Endothelial cell of umbilical vein (primary cell): Measurements from ENCODE around the gene DDIT4. TPM values are rescaled to one million over a fixed set of nuclear protein-coding genes. Genes with fewer than 3 reads are reported as not detected.

Experiments
- BruUV-seq: library from RNA; stranded (reverse); fragments of 400-500 nt; replicated peaks from 2 replicates; lab custom pipeline; 2021; lab: Mats Ljungman, UMichigan
- CTCF ChIA-PET: fragments of 300-600, 350-600 bp; sonication (Branson Sonifier 250); formaldehyde crosslinking; loops from one replicate; lab custom pipeline; 2021; ENCODE audit warnings: antibody characterized with exemption, inconsistent platforms; lab: Charles Lee
- POLR2A ChIA-PET: fragments of 300-600, 350-600 bp; sonication (Branson Sonifier 250); formaldehyde crosslinking; loops from one replicate; lab custom pipeline; 2021; ENCODE audit warnings: antibody characterized with exemption, inconsistent platforms; lab: Charles Lee
- DNase-seq: peaks from one replicate; pipeline ENCODE4 v3.0.0-alpha.2; 2011; ENCODE audit warnings: low read depth, low spot score
- FAIRE-seq: peaks from 2 replicates; lab custom pipeline; 2011; peaks lifted over from hg19 to GRCh38; lab: Jason Lieb, UNC
- H2AFZ ChIP-seq: 2 replicates; pipeline ENCODE4 v1.6.0; 2012; ENCODE audit warnings: low read depth, low read length, control low read depth, inconsistent platforms
- H3K27ac ChIP-seq: 2 replicates; pipeline ENCODE4 v1.5.1; 2011; ENCODE audit warnings: low read depth, mild to moderate bottlenecking, control low read depth, low read length, moderate library complexity; ENCODE audit not compliant: insufficient read depth
- H3K27me3 ChIP-seq, 2 experiments: 2 replicates each; pipeline versions ENCODE4 v1.6.0 to v1.6.1; 2011; ENCODE audit warnings: low read length in 2 of 2, mixed read lengths in 1 of 2; ENCODE audit not compliant: control insufficient read depth in 2 of 2, insufficient read depth in 2 of 2
- H3K36me3 ChIP-seq, 2 experiments: 2 replicates in 1 of 2; 3 replicates in 1 of 2; pipeline ENCODE4 v1.5.1; 2011; ENCODE audit warnings: low read length in 2 of 2, mild to moderate bottlenecking in 1 of 2, moderate library complexity in 1 of 2; ENCODE audit not compliant: control insufficient read depth in 2 of 2, insufficient read depth in 2 of 2; ENCODE audit errors: extremely low read depth in 1 of 2
- H3K4me1 ChIP-seq: 3 replicates; pipeline ENCODE4 v1.5.1; 2011; ENCODE audit warnings: mild to moderate bottlenecking, low read length; ENCODE audit not compliant: control insufficient read depth, insufficient read depth; ENCODE audit errors: extremely low read depth
- H3K4me2 ChIP-seq: 2 replicates; pipeline ENCODE4 v1.6.1; 2011; ENCODE audit warnings: low read length, control low read depth, mixed read lengths; ENCODE audit not compliant: insufficient read depth
- H3K4me3 ChIP-seq, 3 experiments: fragments of 200-600 bp in 1 of 3; sonication (generic), shearing (Covaris generic) in 1 of 3; replicated peaks in 1 of 3; 2 replicates each; pipeline ENCODE4 v1.5.1; 2011 to 2016; ENCODE audit warnings: control low read depth in 3 of 3, low read length in 3 of 3, mild to moderate bottlenecking in 2 of 3, inconsistent platforms in 1 of 3, low read depth in 1 of 3, moderate library complexity in 1 of 3; ENCODE audit not compliant: insufficient read depth in 1 of 3
- H3K79me2 ChIP-seq: 2 replicates; pipeline ENCODE4 v1.6.0; 2012; ENCODE audit warnings: low read length, inconsistent platforms; ENCODE audit not compliant: control insufficient read depth, insufficient read depth
- H3K9ac ChIP-seq: replicated peaks from 2 replicates; pipeline ENCODE3; 2011; ENCODE audit warnings: low read length, control low read depth; ENCODE audit not compliant: insufficient read depth; ENCODE audit errors: extremely low read depth
- H3K9me1 ChIP-seq: replicated peaks from 3 replicates; pipeline ENCODE4 v1.6.0; 2011; ENCODE audit warnings: mild to moderate bottlenecking, low read length; ENCODE audit not compliant: control insufficient read depth, insufficient read depth; ENCODE audit errors: extremely low read depth
- H3K9me3 ChIP-seq: replicated peaks from 2 replicates; pipeline ENCODE4 v1.5.1; 2012; ENCODE audit warnings: low read length, inconsistent platforms; ENCODE audit not compliant: control insufficient read depth, insufficient read depth
- H4K20me1 ChIP-seq: replicated peaks from 2 replicates; pipeline ENCODE3; 2011; ENCODE audit warnings: mild to moderate bottlenecking, low read length; ENCODE audit not compliant: control insufficient read depth, insufficient read depth; ENCODE audit errors: extremely low read depth
- CTCF ChIP-seq, 2 donors: IDR thresholded peaks; 1 replicate in 1 of 2; 2 replicates in 1 of 2; pipeline ENCODE4 v1.5.1; 2011; ENCODE audit warnings: low read length in 2 of 2, mild to moderate bottlenecking in 2 of 2, moderate library complexity in 2 of 2, control low read depth in 1 of 2, inconsistent platforms in 1 of 2, low read depth in 1 of 2; ENCODE audit not compliant: insufficient read depth in 1 of 2; ENCODE audit errors: extremely low read depth in 1 of 2
- EZH2 ChIP-seq: IDR thresholded peaks from 2 replicates; pipeline ENCODE4 v1.6.1; 2012; ENCODE audit warnings: borderline replicate concordance, low read depth, mild to moderate bottlenecking, moderate library complexity, low read length, inconsistent platforms; ENCODE audit not compliant: severe bottlenecking
- FOS ChIP-seq: IDR thresholded peaks from 2 replicates; pipeline ENCODE4 v1.6.1; 2011; ENCODE audit warnings: mild to moderate bottlenecking, low read length, moderate library complexity, borderline replicate concordance; ENCODE audit not compliant: insufficient read depth
- GATA2 ChIP-seq: IDR thresholded peaks from 2 replicates; pipeline ENCODE4 v1.7.0; 2011; ENCODE audit warnings: low read depth, mild to moderate bottlenecking, moderate library complexity, mixed read lengths, low read length; ENCODE audit not compliant: insufficient read length, insufficient read depth
- JUN ChIP-seq: IDR thresholded peaks from 2 replicates; pipeline ENCODE4 v1.6.1; 2011; ENCODE audit warnings: borderline replicate concordance, low read depth; ENCODE audit not compliant: insufficient read length, insufficient read depth
- MAX ChIP-seq: IDR thresholded peaks from 2 replicates; pipeline ENCODE4 v1.6.1; 2011; ENCODE audit not compliant: insufficient read depth, insufficient read length
- MYC ChIP-seq: IDR thresholded peaks from one replicate; pipeline ENCODE4 v1.6.1; 2011; ENCODE audit warnings: mild to moderate bottlenecking, low read depth, low read length
- POLR2A ChIP-seq: IDR thresholded peaks from 2 replicates; pipeline ENCODE4 v1.6.1; 2012; ENCODE audit warnings: low read depth, mild to moderate bottlenecking, control low read depth, low read length
- POLR2AphosphoS5 ChIP-seq: IDR thresholded peaks from 2 replicates; pipeline ENCODE4 v1.6.1; 2012; ENCODE audit warnings: low read depth, mild to moderate bottlenecking, control low read depth, low read length, moderate library complexity; ENCODE audit not compliant: insufficient read depth
- dilution Hi-C: fragments of 300-500 bp; cut with MboI; formaldehyde crosslinking; loops from one replicate; pipeline ENCODE4 v1.15.0; 2019; ENCODE audit warnings: low sequenced_read_pairs; ENCODE audit not compliant: extremely low pct_ligation_motif_present
- intact Hi-C: fragments of 100-400 bp; cut with micrococcal nuclease; formaldehyde crosslinking; loops from one replicate; pipeline ENCODE4 v1.10.0; 2022
- polyA plus RNA-seq, 4 experiments: library from polyadenylated mRNA; depleted of rRNA in 3 of 4; stranded (reverse) in 3 of 4; unstranded in 1 of 4; fragments of >200 nt; gene quantifications; 2 replicates each; pipeline versions ENCODE4 v1.2.1 to v1.2.3, GENCODE V29; 2011 to 2012; ENCODE audit warnings: missing spikeins in 1 of 4
- total RNA-seq: library from RNA; stranded (reverse); gene quantifications from 2 replicates; pipeline ENCODE4 v1.2.3, GENCODE V29; 2021

The DDIT4 gene
- total and polyA plus RNA-seq, 2 donors (not counting 3 experiments of a cell fraction or from before 2014, with no cell fraction given) = 60.4 to 65.3 TPM

GRCh38 chr10:72315611-72316385 is 42.1 kb downstream of the DDIT4 start:
- H3K4me3 ChIP-seq = no peak overlapping the region
- no peaks in the 10 kb centered on the region for H3K79me2 ChIP-seq
- H3K9ac ChIP-seq = no peak overlapping the region
- ChIA-PET POLR2A (interaction anchor here (0.6 to 2.0 kb wide), 5 partner anchors 11 to 55 kb away, joined by 3 to 8 read pairs (median 4); partner anchors contain the start of gene DDIT4), CTCF (interaction anchor here (0.6 to 1.6 kb wide), 6 partner anchors 10 to 40 kb away, joined by 3 to 9 read pairs (median 4); no protein-coding TSS in a partner anchor)
- no peaks in the 10 kb centered on the region for H4K20me1 ChIP-seq
- no peaks in the 10 kb centered on the region for H3K9me3 ChIP-seq
- FAIRE-seq (peak; percentile 76), DNase-seq (peak; percentile 78)
- H3K36me3 ChIP-seq = no peaks in the 10 kb centered on the region
- peak overlapping the region; percentile 35 for H3K27ac ChIP-seq
- no peaks in the 10 kb centered on the region for H3K27me3 ChIP-seq
- peaks cover 44% of the 10 kb centered on the region for H3K4me1 ChIP-seq
- no peaks in the 10 kb centered on the region for H3K9me1 ChIP-seq
- no TSS peak for BruUV-seq
- TF ChIP-seq EZH2 (no peak), POLR2A (no peak), GATA2 (no peak), MAX (no peak), MYC (no peak), FOS (no peak), POLR2AphosphoS5 (no peak), CTCF (IDR thresholded peaks at IDR 0.05; ENCODE audit: extremely low read depth in 1 of 2, insufficient read depth in 1 of 2, low read depth in 1 of 2, low read length in 2 of 2) (no peak), JUN (no peak)
- intact Hi-C loops (loop anchor here (5.0 kb wide), 1 partner anchor 143 kb away; no protein-coding TSS in a partner anchor), dilution Hi-C loops (no loop called here)
- H2AFZ ChIP-seq = peak overlapping the region; percentile 5
- no peak overlapping the region for H3K4me2 ChIP-seq
